GM21825 (cell line): ENCODE results near the gene CTDNEP1.

Source experiments
- ATAC-seq: cut with Tn5 transposase; IDR thresholded peaks from one replicate; pipeline ENCODE4 v1.9.1; 2021; ENCODE audit warnings: mild to moderate bottlenecking, moderate library complexity; ENCODE audit not compliant: unreplicated experiment

CTDNEP1 gene

GRCh38 chr17:7280519-7281073 lies 29.1 kb upstream of the CTDNEP1 start:
- ATAC-seq = peak; percentile 53

GRCh38 chr17:7279448-7279847 lies 27.9 kb upstream of the CTDNEP1 start:
- no peak for ATAC-seq

- ATAC-seq = no peak
These were observed 15.2 kb upstream of the CTDNEP1 start for GRCh38 chr17:7266784-7267183.

GRCh38 chr17:7263801-7264078 lies 12.2 kb upstream of the CTDNEP1 start:
- no peak for ATAC-seq

GRCh38 chr17:7262935-7263800 lies 11.6 kb upstream of the CTDNEP1 start:
- ATAC-seq = no peak

- no peak for ATAC-seq
These were observed 10.8 kb upstream of the CTDNEP1 start, which contains the start of gene CLDN7 for GRCh38 chr17:7262192-7262934. Gene CLDN7, minus strand, starts transcription at chr17:7262478. Its CDS starts 435 bp downstream, at chr17:7262043.

- no peak for ATAC-seq
These were observed 10.1 kb upstream of the CTDNEP1 start for GRCh38 chr17:7261379-7262191.

- ATAC-seq = no peak
These were observed 9.3 kb upstream of the CTDNEP1 start for GRCh38 chr17:7260651-7261378.

- ATAC-seq = no peak
These were observed 8.6 kb upstream of the CTDNEP1 start for GRCh38 chr17:7260151-7260550.

GRCh38 chr17:7259555-7259889 lies 8.0 kb upstream of the CTDNEP1 start:
- ATAC-seq = no peak

- ATAC-seq = no peak
These were observed 7.4 kb upstream of the CTDNEP1 start for GRCh38 chr17:7258731-7259554.

GRCh38 chr17:7256766-7257456 lies 5.4 kb upstream of the CTDNEP1 start:
- no peak for ATAC-seq

- ATAC-seq = no peak
These were observed 3.0 kb upstream of the CTDNEP1 start for GRCh38 chr17:7254511-7254910.

- no peak for ATAC-seq
These were observed 1.5 kb upstream of the CTDNEP1 start for GRCh38 chr17:7253082-7253481.

- ATAC-seq = peak; percentile 42
These were observed 876 bp upstream of the CTDNEP1 start, which contains the start of gene ELP5 for GRCh38 chr17:7252176-7253043. Gene ELP5, plus strand, starts transcription at chr17:7252215. Its CDS starts 336 bp downstream, at chr17:7252551.

GRCh38 chr17:7250695-7251627 lies 573 bp downstream of the CTDNEP1 start:
- peak; percentile 1 for ATAC-seq

- ATAC-seq = no peak
These were observed 1.7 kb downstream of the CTDNEP1 start for GRCh38 chr17:7249830-7250229.
